OCI-LY1 (cell line): Measurements from ENCODE around the gene HLF.

Experiments
- H2AFZ ChIP-seq: fragments of 200-600 bp; sonication (generic), shearing (Covaris generic); 2 replicates; pipeline ENCODE4 v1.6.0; 2014; ENCODE audit warnings: antibody characterized with exemption, mild to moderate bottlenecking, low read length
- H3F3A ChIP-seq: fragments of 200-600 bp; sonication (generic), shearing (Covaris generic); 2 replicates; pipeline ENCODE4 v1.6.0; 2014; ENCODE audit warnings: mild to moderate bottlenecking, antibody characterized with exemption, low read length, moderate library complexity; ENCODE audit not compliant: insufficient read depth
- H3K27ac ChIP-seq: fragments of 200-600 bp; sonication (generic); 2 replicates; pipeline ENCODE4 v1.5.1; 2014; ENCODE audit warnings: low read length, mixed run types, mild to moderate bottlenecking, low read depth; ENCODE audit not compliant: poor library complexity, severe bottlenecking
- H3K27me3 ChIP-seq: fragments of 200-600 bp; sonication (generic); 2 replicates; pipeline ENCODE4 v1.6.0; 2014; ENCODE audit warnings: antibody characterized with exemption, mild to moderate bottlenecking, low read length, moderate library complexity; ENCODE audit not compliant: insufficient read depth
- H3K36me3 ChIP-seq: fragments of 200-600 bp; sonication (generic); 2 replicates; pipeline ENCODE4 v1.6.1; 2014; ENCODE audit warnings: mild to moderate bottlenecking, antibody characterized with exemption, low read length, moderate library complexity, mixed read lengths; ENCODE audit not compliant: insufficient read depth
- H3K4me1 ChIP-seq: fragments of 200-600 bp; sonication (generic); 2 replicates; pipeline ENCODE4 v1.5.1; 2014; ENCODE audit warnings: mild to moderate bottlenecking, low read length, moderate library complexity; ENCODE audit not compliant: insufficient read depth, severe bottlenecking
- H3K4me2 ChIP-seq: fragments of 200-600 bp; sonication (generic), shearing (Covaris generic); 2 replicates; pipeline ENCODE4 v1.6.1; 2014; ENCODE audit warnings: low read length
- H3K4me3 ChIP-seq: fragments of 200-600 bp; sonication (generic); 2 replicates; pipeline ENCODE4 v1.5.1; 2014; ENCODE audit warnings: low read length, low read depth, mild to moderate bottlenecking, mixed read lengths; ENCODE audit not compliant: poor library complexity, severe bottlenecking
- H3K79me2 ChIP-seq: fragments of 200-600 bp; shearing (Covaris generic); 2 replicates; pipeline ENCODE4 v1.6.1; 2016; ENCODE audit warnings: mixed run types, low read length, mixed read lengths; ENCODE audit not compliant: insufficient read depth
- H3K9ac ChIP-seq: fragments of 200-600 bp; sonication (generic), shearing (Covaris generic); 2 replicates; pipeline ENCODE4 v1.6.1; 2014; ENCODE audit warnings: mild to moderate bottlenecking, low read length, mixed read lengths
- H3K9me2 ChIP-seq: fragments of 200-600 bp; sonication (generic), shearing (Covaris generic); 2 replicates; pipeline ENCODE4 v1.6.1; 2014; ENCODE audit warnings: low read depth, mild to moderate bottlenecking, low read length, mixed read lengths
- H3K9me3 ChIP-seq: fragments of 200-600 bp; shearing (Covaris generic); 2 replicates; pipeline ENCODE4 v1.6.1; 2014; ENCODE audit warnings: low read length, mixed read lengths
- H4K20me1 ChIP-seq: fragments of 200-600 bp; sonication (generic), shearing (Covaris generic); 2 replicates; pipeline ENCODE4 v1.6.0; 2016; ENCODE audit warnings: mild to moderate bottlenecking, low read length; ENCODE audit not compliant: insufficient read depth
- EZH2 ChIP-seq: fragments of 200-600 bp; sonication (generic), shearing (Covaris generic); IDR thresholded peaks from 2 replicates; pipeline ENCODE4 v1.8.0; 2017; ENCODE audit warnings: borderline replicate concordance, mixed run types, mild to moderate bottlenecking, antibody characterized with exemption, low read length, moderate library complexity, mixed read lengths
- TF ChIP-seq, protein P1 (sequence below): fragments of 200-600 bp; sonication (generic), shearing (Covaris generic); IDR thresholded peaks from 2 replicates; pipeline ENCODE4 v1.5.1; 2017; ENCODE audit warnings: mild to moderate bottlenecking, antibody characterized with exemption, low read length, moderate library complexity, mixed read lengths

HLF gene

DNA sequence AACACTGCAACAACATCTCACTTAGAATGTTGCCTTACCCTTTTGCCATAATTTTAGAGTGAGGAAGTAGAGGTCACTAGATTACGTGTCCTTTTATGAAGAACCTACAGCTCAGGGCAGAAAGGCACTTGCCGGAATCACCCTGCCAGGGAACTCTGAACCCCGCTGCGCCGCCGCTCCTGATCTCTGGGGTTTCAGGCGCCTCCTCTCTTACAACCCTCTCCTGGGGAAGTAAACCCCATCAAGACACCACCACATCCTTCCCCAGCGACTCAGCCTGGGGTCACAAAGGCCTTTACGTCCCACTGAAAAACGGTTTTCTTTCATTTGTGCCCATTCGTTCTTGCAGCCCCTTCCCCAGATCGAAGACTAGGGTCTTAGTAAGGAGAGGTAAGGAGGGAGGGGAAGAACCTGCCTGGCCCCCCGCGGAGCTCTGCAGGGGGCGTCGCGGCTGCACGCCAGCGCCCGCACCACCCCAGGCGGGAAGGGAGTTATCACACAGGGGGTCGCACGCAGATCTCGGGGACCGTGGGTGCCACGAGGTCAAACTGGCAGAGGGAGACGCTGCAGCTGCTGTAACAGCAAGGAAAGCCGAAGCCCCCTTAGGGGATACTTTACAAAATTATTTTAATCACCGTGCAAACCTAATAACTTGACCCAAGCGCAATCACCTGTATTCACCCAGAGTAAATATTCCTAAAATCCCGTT is 1.0 kb upstream of the HLF start:
- no peaks in the 10 kb centered on the region for H3K36me3 ChIP-seq
- no peak overlapping the region for H3K4me3 ChIP-seq
- no peak overlapping the region for H3K9ac ChIP-seq
- H3K79me2 ChIP-seq = no peaks in the 10 kb centered on the region
- no peaks in the 10 kb centered on the region for H4K20me1 ChIP-seq
- H3K27ac ChIP-seq = no peak overlapping the region
- no peaks in the 10 kb centered on the region for H3K4me1 ChIP-seq
- H3K27me3 ChIP-seq = no peaks in the 10 kb centered on the region
- H3K9me2 ChIP-seq = no peaks in the 10 kb centered on the region
- H2AFZ ChIP-seq = no peak overlapping the region
- TF ChIP-seq, protein P1, sequence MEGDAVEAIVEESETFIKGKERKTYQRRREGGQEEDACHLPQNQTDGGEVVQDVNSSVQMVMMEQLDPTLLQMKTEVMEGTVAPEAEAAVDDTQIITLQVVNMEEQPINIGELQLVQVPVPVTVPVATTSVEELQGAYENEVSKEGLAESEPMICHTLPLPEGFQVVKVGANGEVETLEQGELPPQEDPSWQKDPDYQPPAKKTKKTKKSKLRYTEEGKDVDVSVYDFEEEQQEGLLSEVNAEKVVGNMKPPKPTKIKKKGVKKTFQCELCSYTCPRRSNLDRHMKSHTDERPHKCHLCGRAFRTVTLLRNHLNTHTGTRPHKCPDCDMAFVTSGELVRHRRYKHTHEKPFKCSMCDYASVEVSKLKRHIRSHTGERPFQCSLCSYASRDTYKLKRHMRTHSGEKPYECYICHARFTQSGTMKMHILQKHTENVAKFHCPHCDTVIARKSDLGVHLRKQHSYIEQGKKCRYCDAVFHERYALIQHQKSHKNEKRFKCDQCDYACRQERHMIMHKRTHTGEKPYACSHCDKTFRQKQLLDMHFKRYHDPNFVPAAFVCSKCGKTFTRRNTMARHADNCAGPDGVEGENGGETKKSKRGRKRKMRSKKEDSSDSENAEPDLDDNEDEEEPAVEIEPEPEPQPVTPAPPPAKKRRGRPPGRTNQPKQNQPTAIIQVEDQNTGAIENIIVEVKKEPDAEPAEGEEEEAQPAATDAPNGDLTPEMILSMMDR = no peak
- no peak for TF ChIP-seq EZH2
- H3F3A ChIP-seq = no peaks in the 10 kb centered on the region
- no peak overlapping the region for H3K4me2 ChIP-seq
- H3K9me3 ChIP-seq = no peaks in the 10 kb centered on the region

DNA sequence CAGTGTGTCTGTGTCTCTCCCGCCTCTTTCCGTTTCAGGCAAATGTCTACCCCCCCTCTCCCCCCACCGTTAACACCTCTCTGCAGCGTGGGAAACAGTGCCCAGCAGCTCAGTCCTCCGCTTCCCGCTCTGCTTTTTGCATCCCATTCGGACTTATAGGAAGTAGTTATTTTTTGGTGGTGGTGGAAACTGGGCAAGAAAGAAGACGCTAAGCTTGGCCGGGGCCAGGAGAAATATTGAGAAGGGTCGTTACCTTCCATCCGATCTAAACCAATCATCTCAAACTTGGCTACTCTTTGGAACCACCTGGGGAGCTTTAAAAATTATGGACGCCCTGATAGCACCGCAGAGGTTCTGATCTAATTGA is 499 bp upstream of the HLF start:
- H3K9me3 ChIP-seq = no peaks in the 10 kb centered on the region
- no peaks in the 10 kb centered on the region for H3K36me3 ChIP-seq
- H3K9ac ChIP-seq = no peak overlapping the region
- no peak overlapping the region for H3K4me3 ChIP-seq
- H4K20me1 ChIP-seq = no peaks in the 10 kb centered on the region
- H2AFZ ChIP-seq = no peak overlapping the region
- H3K4me1 ChIP-seq = no peaks in the 10 kb centered on the region
- H3K79me2 ChIP-seq = no peaks in the 10 kb centered on the region
- H3F3A ChIP-seq = no peaks in the 10 kb centered on the region
- no peaks in the 10 kb centered on the region for H3K27me3 ChIP-seq
- no peaks in the 10 kb centered on the region for H3K9me2 ChIP-seq
- H3K4me2 ChIP-seq = no peak overlapping the region
- no peak overlapping the region for H3K27ac ChIP-seq
- TF ChIP-seq, protein P1 = no peak
- TF ChIP-seq EZH2 = no peak

DNA sequence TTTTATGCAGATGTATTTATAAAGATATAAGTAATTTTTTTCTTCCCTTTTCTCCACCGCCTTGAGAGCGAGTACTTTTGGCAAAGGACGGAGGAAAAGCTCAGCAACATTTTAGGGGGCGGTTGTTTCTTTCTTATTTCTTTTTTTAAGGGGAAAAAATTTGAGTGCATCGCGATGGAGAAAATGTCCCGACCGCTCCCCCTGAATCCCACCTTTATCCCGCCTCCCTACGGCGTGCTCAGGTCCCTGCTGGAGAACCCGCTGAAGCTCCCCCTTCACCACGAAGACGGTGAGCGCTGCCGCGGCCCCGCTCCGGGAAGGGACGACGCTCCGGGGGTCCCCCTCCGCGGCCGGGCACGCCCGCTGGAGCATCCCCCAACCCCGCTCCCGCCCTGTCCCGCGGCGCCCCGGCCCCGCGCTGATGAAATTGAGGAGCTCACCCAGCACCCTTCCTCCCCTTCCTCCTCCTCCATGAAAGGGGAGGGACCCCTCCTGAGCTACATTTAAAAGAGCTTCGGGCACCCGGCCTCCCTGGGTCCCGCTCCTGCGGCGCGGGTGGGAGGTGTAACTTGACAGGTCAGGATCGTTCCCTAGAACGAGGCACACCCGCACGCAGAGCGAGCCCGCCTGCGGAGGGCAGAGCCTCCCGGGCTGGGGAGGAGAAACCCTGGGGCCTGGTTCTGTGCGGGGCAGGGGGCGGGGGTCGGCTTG is 706 bp downstream of the HLF start:
- Histone ChIP-seq H3K4me1 (no peaks in the 10 kb centered on the region), H3K4me2 (no peak overlapping the region), H3K4me3 (no peak overlapping the region), H4K20me1 (no peaks in the 10 kb centered on the region), H3K9me3 (no peaks in the 10 kb centered on the region), H3K9ac (no peak overlapping the region), H3K9me2 (no peaks in the 10 kb centered on the region), H2AFZ (no peak overlapping the region), H3K27me3 (no peaks in the 10 kb centered on the region), H3K36me3 (no peaks in the 10 kb centered on the region), H3K27ac (no peak overlapping the region), H3F3A (no peaks in the 10 kb centered on the region), H3K79me2 (no peaks in the 10 kb centered on the region)
- TF ChIP-seq, protein P1 = no peak
- no peak for TF ChIP-seq EZH2
